GM19328 (cell line): ENCODE results near the gene APP.
"Not testable (repeated sequence)": the region's sequence is repeated elsewhere in the genome, so short reads cannot be mapped to it uniquely, and the experiment has no call there.

Source experiments
- ATAC-seq: cut with Tn5 transposase; IDR thresholded peaks from one replicate; pipeline ENCODE4 v1.9.1; 2021; ENCODE audit warnings: mild to moderate bottlenecking, moderate library complexity; ENCODE audit not compliant: unreplicated experiment

Gene APP

DNA sequence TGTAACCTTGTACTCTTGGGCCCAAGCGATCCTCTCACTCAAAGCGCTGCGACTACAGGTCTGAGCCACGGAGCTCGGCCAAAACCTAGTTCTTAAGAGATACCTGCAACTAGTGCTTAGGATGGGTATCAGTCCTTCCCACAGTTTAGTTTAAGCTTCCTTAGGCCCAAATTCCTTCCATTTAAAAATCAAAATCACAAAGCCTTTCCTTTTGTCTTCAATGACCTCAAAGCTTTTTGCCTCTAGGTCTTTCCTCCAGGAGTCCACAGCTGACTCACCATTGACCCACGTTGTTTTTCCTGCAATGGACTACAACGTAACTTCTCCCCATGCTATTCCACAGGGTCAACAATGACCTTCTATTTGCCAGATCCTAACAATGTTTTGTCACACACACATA is 64.0 kb downstream of the APP start:
- ATAC-seq = no peak

GRCh38 chr21:26105819-26106218 is 64.8 kb downstream of the APP start:
- no peak for ATAC-seq

GRCh38 chr21:26100573-26100972 is 70.0 kb downstream of the APP start:
- ATAC-seq = no peak

DNA sequence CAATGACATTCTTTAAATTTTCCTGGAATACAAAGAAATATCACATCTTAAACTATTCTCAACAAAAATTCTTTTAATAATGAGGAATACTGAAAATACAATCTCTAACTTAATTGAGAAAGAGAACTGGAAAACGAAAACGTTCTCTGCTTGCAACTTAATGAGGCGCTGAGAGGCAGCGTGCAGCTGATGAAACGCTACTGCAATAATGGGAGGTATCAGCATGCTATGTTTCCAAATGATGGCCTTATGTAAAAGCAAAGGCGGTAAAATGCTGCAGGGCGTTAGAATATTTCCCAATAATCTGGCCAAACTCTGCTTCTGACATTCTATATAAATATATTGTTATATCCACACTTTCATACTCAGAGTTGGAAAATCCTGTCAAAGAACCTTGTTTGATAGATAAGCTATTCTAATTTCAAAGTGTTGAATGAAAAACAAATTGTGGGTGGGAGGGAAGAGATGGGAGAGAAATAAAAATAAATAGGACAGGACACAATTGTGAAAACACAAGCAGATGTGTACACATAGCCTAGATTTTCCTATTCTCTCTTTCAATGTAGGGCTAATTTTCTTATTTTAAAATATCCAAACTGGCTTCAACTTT is 70.9 kb downstream of the APP start:
- no peak for ATAC-seq

DNA sequence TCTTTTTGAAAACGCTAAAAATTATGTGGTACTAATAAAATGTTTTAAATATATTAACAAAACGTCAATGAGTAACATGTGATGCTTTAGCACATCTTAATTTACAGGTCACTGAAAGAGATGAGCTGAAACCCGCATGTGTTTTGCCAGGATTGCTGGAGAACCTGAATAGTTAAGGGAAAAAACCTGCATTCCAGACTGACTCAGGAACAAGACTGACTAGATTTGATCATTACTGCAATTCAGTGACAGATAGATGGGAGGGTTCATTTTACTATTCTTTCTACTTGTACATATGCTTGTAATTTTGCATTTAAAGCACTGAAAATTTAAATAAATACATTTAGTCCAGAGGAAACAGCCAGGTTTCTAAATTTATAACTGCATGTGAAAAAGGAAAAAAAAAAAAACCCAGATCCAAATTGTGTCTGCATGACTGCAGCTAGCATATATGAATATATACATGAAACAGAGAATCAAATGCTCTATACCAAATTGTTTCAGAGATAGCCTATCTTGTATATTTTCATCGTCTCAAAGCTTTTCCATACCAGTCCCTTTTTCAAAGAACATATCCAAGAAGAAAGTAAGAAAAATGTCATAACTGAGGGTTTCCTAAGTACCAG is 71.7 kb downstream of the APP start:
- no peak for ATAC-seq

- no peak for ATAC-seq
These were observed 73.1 kb downstream of the APP start for GRCh38 chr21:26097475-26097874.

GRCh38 chr21:26096494-26097371 is 73.8 kb downstream of the APP start:
- no peak for ATAC-seq

DNA sequence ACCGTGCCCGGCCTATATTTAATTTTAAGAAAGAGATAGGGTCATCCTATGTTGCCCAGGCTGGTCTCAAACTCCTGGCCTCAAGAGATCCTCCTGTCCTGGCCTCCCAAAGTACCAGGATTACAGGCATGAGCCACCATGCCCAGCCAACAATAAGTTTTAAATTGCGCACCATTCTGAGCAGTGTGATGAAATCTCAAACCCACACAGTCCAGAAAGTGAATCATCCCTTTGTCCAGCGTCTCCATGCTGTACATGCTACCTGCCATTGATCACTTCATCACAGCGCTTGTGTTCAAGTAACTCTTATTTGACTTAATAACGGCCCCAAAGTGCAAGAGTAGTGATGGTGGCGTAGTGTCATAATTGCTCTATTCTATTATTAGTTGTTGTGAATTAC is 75.4 kb downstream of the APP start:
- ATAC-seq = no peak

DNA sequence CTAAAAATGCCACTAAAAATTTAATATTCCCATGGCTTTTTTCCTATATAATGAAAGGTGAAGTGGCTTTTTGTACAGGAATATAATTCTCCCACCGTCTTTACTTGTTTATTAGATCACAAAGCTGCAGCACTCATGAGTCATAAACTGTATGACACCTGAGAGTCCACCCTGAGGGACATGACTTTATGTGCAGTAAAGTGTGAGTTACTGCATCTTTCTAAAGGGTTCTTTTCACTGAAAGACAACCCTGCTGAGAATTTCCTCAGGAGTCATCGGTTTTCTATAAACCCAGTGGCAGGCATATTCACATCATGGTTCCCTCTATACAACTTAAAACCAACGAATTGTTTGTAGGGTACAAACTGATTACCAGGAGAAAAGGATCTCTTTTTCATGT is 77.4 kb downstream of the APP start:
- ATAC-seq = no peak

DNA sequence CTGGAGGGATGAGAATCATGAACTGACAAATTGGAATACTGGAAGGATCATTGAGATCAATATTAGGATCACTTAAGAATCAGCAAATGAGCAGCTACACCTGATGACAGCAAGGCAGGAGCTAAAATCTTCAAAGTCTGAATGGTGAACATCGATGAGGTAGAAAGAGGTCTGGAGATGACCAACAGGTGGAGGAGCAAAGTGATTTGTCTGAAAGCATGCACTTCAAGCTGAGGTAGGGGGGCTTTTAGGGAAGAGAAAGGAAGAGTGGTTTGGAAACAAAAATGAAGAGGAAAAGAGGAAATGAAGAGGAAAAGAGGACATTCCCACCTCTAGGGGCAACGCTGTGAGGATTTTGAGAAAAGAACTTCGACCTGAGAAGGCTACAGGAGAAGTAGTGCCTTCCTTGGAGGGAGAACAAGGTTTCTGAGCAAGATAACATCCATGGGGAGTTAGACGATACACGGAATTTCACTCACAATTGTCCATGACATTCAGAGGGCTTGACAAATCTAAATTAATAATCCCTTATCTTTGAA is 79.0 kb downstream of the APP start:
- no peak for ATAC-seq

DNA sequence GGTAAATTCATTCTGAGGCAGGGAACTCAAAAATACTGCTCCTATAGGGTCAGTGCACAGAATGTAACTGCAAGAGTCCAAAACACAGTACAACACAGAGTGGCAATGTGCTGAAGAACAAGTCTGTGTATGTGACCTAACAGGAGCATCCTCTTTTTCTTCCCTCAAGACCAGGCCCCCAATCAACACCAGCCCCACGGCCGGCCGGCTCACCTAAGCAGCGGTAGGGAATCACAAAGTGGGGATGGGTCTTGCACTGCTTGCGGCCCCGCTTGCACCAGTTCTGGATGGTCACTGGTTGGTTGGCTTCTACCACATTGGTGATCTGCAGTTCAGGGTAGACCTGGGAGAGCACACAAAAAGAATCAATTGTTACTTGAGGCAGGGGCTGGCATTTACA is 80.8 kb downstream of the APP start:
- no peak for ATAC-seq

- ATAC-seq = no peak
These were observed 83.2 kb downstream of the APP start for GRCh38 chr21:26087223-26087918.

- ATAC-seq = no peak
These were observed 84.7 kb downstream of the APP start for GRCh38 chr21:26085882-26086281.

DNA sequence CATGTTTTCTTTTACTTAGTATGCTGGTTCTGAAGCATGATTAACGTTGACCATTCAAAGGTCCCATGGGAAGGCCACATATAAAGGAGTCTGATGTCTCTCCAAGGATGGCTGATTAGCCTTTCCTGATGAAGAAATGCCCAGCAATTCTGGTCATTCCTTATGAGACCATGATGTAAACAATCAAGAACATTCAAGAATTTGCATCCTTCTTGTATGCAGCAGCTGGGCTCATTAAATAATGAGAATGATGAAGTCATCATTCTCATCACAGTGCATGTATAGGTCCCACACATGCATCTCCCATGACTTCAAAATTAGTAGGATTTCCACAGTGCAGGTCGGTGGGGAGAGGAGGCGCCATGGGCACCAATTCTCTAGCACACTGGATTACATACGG is 85.4 kb downstream of the APP start:
- no peak for ATAC-seq

GRCh38 chr21:26082549-26082948 is 88.0 kb downstream of the APP start:
- no peak for ATAC-seq

- ATAC-seq = not testable (repeated sequence)
These were observed 89.3 kb downstream of the APP start for GRCh38 chr21:26081175-26081760.

GRCh38 chr21:26080211-26080610 is 90.4 kb downstream of the APP start:
- ATAC-seq = no peak

GRCh38 chr21:26079366-26079765 is 91.2 kb downstream of the APP start:
- no peak for ATAC-seq

DNA sequence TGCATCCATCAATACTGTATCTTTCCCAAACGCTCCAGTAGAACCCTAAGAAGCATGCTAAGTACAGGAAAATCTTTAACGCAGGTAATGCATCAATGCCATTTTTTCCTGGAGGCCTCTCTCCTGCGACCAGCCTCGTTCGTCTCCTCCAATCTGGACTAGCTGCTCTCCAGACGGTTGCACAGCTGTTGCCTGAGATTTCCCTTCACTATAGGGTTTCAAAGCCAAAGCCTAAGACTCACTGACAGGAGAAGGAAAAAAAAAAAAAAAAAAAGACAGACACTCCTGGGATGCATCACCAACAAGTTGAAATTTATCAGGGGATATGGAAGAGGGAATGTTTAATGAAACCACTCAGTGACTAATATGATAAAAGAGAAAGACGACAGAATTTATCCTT is 93.0 kb downstream of the APP start:
- no peak for ATAC-seq

GRCh38 chr21:26072666-26073615 is 97.6 kb downstream of the APP start:
- no peak for ATAC-seq
